SK-N-SH (cell line): Measurements from ENCODE around the gene CLSTN2.

Experiments
- EP300 ChIP-seq, 2 experiments: IDR thresholded peaks; 2 replicates each; pipeline versions ENCODE4 v1.4.0 to v1.6.1; 2012; ENCODE audit warnings: borderline replicate concordance in 1 of 2, low read depth in 1 of 2, low read length in 1 of 2
- FOSL2 ChIP-seq: IDR thresholded peaks from 2 replicates; pipeline ENCODE4 v1.4.0; 2012; ENCODE audit warnings: low read depth, mild to moderate bottlenecking, moderate library complexity, borderline replicate concordance
- JUND ChIP-seq: IDR thresholded peaks from 2 replicates; pipeline ENCODE4 v1.4.0; 2012
- MEF2A ChIP-seq: IDR thresholded peaks from 2 replicates; pipeline ENCODE4 v1.4.0; 2012; ENCODE audit warnings: low read depth, borderline replicate concordance
- POLR2AphosphoS5 ChIP-seq: IDR thresholded peaks from 2 replicates; pipeline ENCODE4 v1.6.1; 2012; ENCODE audit warnings: low read depth, low read length
- RAD21 ChIP-seq: IDR thresholded peaks from 2 replicates; pipeline ENCODE4 v1.6.1; 2012; ENCODE audit warnings: mild to moderate bottlenecking, low read length
- RCOR1 ChIP-seq: fragments of 150-350 bp; IDR thresholded peaks from 2 replicates; pipeline ENCODE4 v1.6.1; 2017; ENCODE audit warnings: antibody characterized with exemption, low read length
- TEAD4 ChIP-seq: IDR thresholded peaks from 2 replicates; pipeline ENCODE4 v1.4.0; 2012; ENCODE audit warnings: mild to moderate bottlenecking, borderline replicate concordance; ENCODE audit not compliant: insufficient read depth
- TF ChIP-seq, protein P1 (sequence below): fragments of 200-600 bp; sonication (generic); IDR thresholded peaks from 2 replicates; pipeline ENCODE4 v1.6.1; 2017; ENCODE audit warnings: antibody characterized with exemption, mild to moderate bottlenecking, moderate library complexity
- TF ChIP-seq, protein P2 (sequence below): fragments of 150-350 bp; IDR thresholded peaks from 2 replicates; pipeline ENCODE4 v1.6.1; 2017; ENCODE audit warnings: antibody characterized with exemption, low read length, low read depth, borderline replicate concordance
- TF ChIP-seq, protein P3 (sequence below): IDR thresholded peaks from 2 replicates; pipeline ENCODE4 v1.6.1; 2012; ENCODE audit warnings: mild to moderate bottlenecking, low read depth, low read length, moderate library complexity
- TF ChIP-seq, protein P4 (sequence below): IDR thresholded peaks from 2 replicates; pipeline ENCODE4 v1.4.0; 2012; ENCODE audit warnings: low read depth, borderline replicate concordance

DNA sequence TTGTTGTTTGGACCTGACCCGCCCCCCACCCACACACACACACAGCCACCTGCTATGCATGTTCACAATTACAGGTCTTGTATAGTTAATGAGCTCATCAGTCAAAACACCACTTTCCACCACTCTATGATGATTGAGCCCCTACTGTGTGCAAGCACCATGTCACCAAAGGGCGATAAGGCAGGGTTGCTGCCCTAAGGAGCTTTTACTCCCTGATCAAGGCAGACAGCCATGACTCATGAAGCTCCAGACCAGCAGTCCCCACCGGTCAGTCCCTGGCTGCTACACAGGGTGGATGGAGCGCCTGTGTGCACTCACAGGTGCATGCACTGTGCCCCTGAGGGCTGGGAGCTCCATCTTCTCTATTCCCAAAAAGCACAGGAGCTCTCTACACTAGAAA is 270.6 kb downstream of the CLSTN2 start:
- TF ChIP-seq TEAD4: no peak
- TF ChIP-seq, protein P1, sequence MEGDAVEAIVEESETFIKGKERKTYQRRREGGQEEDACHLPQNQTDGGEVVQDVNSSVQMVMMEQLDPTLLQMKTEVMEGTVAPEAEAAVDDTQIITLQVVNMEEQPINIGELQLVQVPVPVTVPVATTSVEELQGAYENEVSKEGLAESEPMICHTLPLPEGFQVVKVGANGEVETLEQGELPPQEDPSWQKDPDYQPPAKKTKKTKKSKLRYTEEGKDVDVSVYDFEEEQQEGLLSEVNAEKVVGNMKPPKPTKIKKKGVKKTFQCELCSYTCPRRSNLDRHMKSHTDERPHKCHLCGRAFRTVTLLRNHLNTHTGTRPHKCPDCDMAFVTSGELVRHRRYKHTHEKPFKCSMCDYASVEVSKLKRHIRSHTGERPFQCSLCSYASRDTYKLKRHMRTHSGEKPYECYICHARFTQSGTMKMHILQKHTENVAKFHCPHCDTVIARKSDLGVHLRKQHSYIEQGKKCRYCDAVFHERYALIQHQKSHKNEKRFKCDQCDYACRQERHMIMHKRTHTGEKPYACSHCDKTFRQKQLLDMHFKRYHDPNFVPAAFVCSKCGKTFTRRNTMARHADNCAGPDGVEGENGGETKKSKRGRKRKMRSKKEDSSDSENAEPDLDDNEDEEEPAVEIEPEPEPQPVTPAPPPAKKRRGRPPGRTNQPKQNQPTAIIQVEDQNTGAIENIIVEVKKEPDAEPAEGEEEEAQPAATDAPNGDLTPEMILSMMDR: no peak
- TF ChIP-seq, protein P2, sequence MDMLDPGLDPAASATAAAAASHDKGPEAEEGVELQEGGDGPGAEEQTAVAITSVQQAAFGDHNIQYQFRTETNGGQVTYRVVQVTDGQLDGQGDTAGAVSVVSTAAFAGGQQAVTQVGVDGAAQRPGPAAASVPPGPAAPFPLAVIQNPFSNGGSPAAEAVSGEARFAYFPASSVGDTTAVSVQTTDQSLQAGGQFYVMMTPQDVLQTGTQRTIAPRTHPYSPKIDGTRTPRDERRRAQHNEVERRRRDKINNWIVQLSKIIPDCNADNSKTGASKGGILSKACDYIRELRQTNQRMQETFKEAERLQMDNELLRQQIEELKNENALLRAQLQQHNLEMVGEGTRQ: no peak
- TF ChIP-seq EP300 (IDR thresholded peaks at IDR 0.05; ENCODE audit: borderline replicate concordance in 1 of 2, low read depth in 1 of 2, low read length in 1 of 2): no peak
- no peak for TF ChIP-seq MEF2A
- no peak for TF ChIP-seq POLR2AphosphoS5
- TF ChIP-seq, protein P3, sequence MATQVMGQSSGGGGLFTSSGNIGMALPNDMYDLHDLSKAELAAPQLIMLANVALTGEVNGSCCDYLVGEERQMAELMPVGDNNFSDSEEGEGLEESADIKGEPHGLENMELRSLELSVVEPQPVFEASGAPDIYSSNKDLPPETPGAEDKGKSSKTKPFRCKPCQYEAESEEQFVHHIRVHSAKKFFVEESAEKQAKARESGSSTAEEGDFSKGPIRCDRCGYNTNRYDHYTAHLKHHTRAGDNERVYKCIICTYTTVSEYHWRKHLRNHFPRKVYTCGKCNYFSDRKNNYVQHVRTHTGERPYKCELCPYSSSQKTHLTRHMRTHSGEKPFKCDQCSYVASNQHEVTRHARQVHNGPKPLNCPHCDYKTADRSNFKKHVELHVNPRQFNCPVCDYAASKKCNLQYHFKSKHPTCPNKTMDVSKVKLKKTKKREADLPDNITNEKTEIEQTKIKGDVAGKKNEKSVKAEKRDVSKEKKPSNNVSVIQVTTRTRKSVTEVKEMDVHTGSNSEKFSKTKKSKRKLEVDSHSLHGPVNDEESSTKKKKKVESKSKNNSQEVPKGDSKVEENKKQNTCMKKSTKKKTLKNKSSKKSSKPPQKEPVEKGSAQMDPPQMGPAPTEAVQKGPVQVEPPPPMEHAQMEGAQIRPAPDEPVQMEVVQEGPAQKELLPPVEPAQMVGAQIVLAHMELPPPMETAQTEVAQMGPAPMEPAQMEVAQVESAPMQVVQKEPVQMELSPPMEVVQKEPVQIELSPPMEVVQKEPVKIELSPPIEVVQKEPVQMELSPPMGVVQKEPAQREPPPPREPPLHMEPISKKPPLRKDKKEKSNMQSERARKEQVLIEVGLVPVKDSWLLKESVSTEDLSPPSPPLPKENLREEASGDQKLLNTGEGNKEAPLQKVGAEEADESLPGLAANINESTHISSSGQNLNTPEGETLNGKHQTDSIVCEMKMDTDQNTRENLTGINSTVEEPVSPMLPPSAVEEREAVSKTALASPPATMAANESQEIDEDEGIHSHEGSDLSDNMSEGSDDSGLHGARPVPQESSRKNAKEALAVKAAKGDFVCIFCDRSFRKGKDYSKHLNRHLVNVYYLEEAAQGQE: no peak
- TF ChIP-seq FOSL2: no peak
- no peak for TF ChIP-seq RCOR1
- TF ChIP-seq RAD21: no peak
- TF ChIP-seq, protein P4, sequence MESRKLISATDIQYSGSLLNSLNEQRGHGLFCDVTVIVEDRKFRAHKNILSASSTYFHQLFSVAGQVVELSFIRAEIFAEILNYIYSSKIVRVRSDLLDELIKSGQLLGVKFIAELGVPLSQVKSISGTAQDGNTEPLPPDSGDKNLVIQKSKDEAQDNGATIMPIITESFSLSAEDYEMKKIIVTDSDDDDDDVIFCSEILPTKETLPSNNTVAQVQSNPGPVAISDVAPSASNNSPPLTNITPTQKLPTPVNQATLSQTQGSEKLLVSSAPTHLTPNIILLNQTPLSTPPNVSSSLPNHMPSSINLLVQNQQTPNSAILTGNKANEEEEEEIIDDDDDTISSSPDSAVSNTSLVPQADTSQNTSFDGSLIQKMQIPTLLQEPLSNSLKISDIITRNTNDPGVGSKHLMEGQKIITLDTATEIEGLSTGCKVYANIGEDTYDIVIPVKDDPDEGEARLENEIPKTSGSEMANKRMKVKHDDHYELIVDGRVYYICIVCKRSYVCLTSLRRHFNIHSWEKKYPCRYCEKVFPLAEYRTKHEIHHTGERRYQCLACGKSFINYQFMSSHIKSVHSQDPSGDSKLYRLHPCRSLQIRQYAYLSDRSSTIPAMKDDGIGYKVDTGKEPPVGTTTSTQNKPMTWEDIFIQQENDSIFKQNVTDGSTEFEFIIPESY: no peak
- no peak for TF ChIP-seq JUND
